Measurements from ENCODE around the gene LAP3. TPM values are rescaled to one million over a fixed set of nuclear protein-coding genes. Genes with fewer than 3 reads are reported as not detected.
"Not testable (repeated sequence)": the region's sequence is repeated elsewhere in the genome, so short reads cannot be mapped to it uniquely, and the experiment has no call there.

LAP3 gene
- polyA plus RNA-seq, 6 donors from 2014 or later: 33.4 to 54.5 (median 40.6) TPM

DNA sequence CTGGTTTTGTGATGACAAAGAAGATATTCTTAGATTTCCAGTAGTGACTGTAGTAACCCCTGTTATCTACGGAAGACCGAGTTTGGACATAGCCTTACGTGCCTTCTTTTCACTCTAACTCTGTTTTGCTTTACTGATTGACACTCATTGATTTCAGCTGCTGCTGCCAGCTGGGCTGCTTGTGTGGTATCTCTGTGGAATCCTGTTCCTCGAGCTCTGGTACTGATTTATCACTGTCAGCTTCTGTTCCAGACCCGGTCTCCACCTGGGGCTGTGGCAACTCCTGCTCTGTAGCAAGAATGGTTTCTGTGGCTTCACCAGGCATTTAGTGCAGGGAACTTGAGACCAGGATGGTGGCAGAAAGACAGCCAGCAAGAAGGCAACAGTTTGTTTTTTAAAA, 24.6 kb upstream of the LAP3 start:
- H3K36me3 Mint-ChIP-seq: no peaks in the 10 kb centered on the region
- ATAC-seq (ENCODE audit: low read depth in 2 of 2) (no peak), DNase-seq (no peak)
- no peak overlapping the region for H3K4me3 Mint-ChIP-seq
- H3K4me1 Mint-ChIP-seq: peaks cover 0 to 8% (median 4%) of the 10 kb centered on the region in 3 donors
- peaks cover 15 to 37% (median 20%) of the 10 kb centered on the region in 3 donors for H3K27me3 Mint-ChIP-seq
- H3K27ac Mint-ChIP-seq: no peak overlapping the region
- H3K9me3 Mint-ChIP-seq: no peaks in the 10 kb centered on the region

DNA sequence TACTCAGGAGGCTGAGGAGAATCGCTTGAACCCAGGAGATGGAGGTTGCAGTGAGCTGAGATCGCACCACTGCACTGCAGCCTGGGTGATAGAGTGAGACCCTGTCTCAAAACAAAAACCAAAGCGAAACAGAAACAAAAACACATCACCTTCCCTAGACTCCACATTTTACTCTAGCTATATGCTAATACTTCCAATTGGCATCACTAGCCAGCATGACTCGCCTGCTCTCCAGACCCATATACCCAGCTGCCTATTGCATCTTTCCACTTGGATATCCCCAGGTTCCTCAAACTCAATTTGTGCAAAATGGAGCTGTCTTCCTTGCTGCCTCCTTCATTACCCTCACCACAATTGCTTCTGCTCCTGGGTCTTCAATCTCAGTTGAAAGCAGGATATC, 22.4 kb upstream of the LAP3 start:
- H3K27me3 Mint-ChIP-seq: peaks cover 18 to 37% (median 20%) of the 10 kb centered on the region in 3 donors
- no peaks in the 10 kb centered on the region for H3K36me3 Mint-ChIP-seq
- no peak overlapping the region for H3K27ac Mint-ChIP-seq
- H3K4me1 Mint-ChIP-seq: peaks cover 0 to under 1% (median 0%) of the 10 kb centered on the region in 3 donors
- no peak for ATAC-seq (ENCODE audit: low read depth in 2 of 2)
- DNase-seq: no peak
- H3K9me3 Mint-ChIP-seq: no peaks in the 10 kb centered on the region
- H3K4me3 Mint-ChIP-seq: no peak overlapping the region

DNA sequence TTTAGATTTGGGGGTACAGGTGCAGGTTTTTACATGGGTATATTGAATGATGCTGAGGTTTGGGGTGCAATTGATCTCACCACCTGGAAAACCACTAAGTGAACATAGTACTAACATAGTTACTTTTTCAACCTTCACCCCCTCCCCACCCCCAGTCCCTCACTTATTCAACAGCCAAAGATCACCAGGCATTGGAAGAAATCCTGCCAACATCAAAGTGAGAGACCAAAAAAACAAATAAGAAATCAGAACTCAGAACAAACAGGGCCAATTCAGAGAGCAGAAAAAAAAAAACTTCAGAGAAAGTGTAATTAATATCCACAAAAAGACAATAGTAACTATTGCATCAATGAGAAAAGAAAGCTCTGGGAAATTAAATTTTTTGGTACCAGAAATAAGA, 20.5 kb upstream of the LAP3 start:
- no peaks in the 10 kb centered on the region for H3K36me3 Mint-ChIP-seq
- H3K4me1 Mint-ChIP-seq: no peaks in the 10 kb centered on the region
- no peak overlapping the region for H3K4me3 Mint-ChIP-seq
- H3K9me3 Mint-ChIP-seq: no peaks in the 10 kb centered on the region
- no peak for ATAC-seq (ENCODE audit: low read depth in 2 of 2)
- H3K27ac Mint-ChIP-seq: peak overlapping the region in 1 of 6 donors; percentile 29
- peaks cover 20 to 30% (median 20%) of the 10 kb centered on the region in 3 donors for H3K27me3 Mint-ChIP-seq
- DNase-seq: no peak

DNA sequence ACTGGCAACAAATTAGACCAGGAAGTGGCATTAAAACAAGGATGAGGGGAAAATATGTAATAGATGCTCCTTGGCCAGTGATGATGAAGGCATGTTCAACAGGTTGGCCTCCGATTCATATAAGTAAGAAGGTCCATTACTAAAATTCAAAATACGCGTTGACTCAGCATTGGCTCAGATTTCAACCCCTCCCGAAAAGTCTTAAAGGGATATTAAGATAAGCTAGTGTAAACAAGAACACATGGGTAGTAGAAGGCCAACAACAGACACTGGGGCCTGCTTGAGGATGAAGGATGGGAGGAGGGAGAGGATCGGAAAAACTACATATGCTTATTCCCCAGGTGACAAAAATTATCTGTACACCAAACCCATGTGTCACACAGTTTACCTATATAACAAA, 19.1 kb upstream of the LAP3 start:
- Mint-ChIP-seq H3K27me3 (peaks cover 16 to 33% (median 20%) of the 10 kb centered on the region in 3 donors), H3K4me1 (no peaks in the 10 kb centered on the region), H3K9me3 (no peaks in the 10 kb centered on the region), H3K36me3 (no peaks in the 10 kb centered on the region), H3K4me3 (no peak overlapping the region), H3K27ac (peak overlapping the region in 1 of 6 donors; percentile 62)
- ATAC-seq (ENCODE audit: low read depth in 2 of 2) (no peak), DNase-seq (no peak)

DNA sequence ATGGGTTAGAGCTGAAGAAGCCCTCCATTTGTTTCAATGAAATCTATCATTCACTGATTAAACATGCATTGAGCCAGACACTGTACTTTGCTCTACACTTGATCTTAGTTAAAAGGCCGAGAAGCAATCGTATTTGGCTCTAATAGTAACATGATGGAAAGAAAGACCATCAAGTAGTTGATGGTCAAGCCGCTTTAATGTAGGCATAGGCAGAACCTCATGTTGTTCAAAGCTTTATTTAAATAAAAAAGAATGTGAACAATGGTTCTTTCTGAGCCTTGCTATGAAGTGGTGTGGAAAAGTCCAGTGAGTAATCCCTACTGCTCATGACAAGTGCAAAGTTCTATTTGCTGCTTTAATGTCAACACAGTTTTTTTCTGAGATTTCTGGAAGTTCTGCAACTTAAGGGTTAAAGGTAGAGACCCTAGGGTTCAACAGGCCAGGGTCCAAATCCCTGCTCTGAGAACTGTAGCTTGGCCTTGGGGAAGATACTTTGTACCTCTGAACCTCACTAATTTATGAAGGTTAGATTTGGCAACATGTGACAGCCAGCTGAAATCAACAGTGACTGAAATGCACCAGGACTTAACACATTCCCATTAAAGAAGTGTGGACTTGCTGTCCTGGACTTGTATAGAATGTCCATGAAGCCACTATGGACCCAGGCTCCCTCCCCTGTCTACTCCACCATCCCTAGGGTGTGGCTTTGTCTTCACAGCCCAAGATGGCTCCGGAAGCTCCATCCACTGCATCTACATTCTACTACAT, 17.9 kb upstream of the LAP3 start:
- Mint-ChIP-seq H3K27me3 (peaks cover 9 to 33% (median 20%) of the 10 kb centered on the region in 3 donors), H3K9me3 (no peaks in the 10 kb centered on the region), H3K27ac (no peak overlapping the region), H3K36me3 (no peaks in the 10 kb centered on the region), H3K4me1 (no peaks in the 10 kb centered on the region), H3K4me3 (no peak overlapping the region)
- DNase-seq (no peak), ATAC-seq (ENCODE audit: low read depth in 2 of 2) (no peak)

DNA sequence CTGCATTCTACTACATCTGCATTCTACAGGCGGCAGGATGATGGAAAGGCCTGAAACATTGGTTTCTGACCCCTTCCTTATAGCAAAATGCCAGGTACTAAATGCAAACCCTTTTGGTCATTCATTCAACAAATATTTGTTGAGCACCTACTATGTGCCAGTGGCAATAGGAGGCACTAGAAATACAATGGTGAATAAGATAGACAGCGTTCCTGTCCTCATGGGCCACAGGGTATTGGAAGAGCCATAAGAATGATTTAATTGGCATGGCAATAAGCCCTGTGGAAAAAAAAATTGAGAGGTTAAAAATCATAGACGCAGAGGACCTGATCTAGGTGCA, 17.3 kb upstream of the LAP3 start:
- DNase-seq (no peak), ATAC-seq (ENCODE audit: low read depth in 2 of 2) (no peak)
- H3K27ac Mint-ChIP-seq: no peak overlapping the region
- no peak overlapping the region for H3K4me3 Mint-ChIP-seq
- peaks cover 7 to 31% (median 17%) of the 10 kb centered on the region in 3 donors for H3K27me3 Mint-ChIP-seq
- H3K9me3 Mint-ChIP-seq: no peaks in the 10 kb centered on the region
- no peaks in the 10 kb centered on the region for H3K36me3 Mint-ChIP-seq
- H3K4me1 Mint-ChIP-seq: no peaks in the 10 kb centered on the region

DNA sequence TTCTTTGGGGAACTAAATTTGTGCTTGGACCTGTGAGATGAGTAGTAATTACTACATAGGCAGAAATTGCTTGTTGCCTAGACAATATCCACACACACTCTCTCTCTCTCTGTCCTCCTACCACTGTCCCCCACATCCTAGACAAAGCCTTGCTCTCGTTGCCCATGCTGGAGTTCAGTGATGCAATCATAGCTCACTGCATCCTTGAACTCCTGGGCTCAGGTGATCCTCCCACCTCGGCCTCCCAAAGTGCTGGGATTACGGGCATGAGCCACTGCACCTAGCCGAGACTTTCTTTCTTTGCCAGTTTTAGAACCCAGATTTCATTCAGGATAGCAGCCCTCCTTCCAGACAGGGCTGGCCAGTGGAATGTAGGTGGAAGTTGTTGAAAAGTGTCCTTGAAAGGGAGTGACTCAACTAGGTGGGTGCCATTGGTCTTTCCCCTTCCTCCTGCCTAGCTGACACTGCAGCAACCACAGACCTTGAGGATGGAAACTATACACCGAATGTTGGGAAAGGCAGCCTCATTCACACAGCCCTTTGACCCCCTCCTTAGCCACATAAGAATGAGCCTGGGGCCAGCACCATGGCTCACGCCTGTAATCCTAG, 16.8 kb upstream of the LAP3 start:
- Mint-ChIP-seq H3K4me1 (no peaks in the 10 kb centered on the region), H3K36me3 (no peaks in the 10 kb centered on the region), H3K4me3 (no peak overlapping the region), H3K27me3 (peaks cover 2 to 27% (median 12%) of the 10 kb centered on the region in 3 donors), H3K27ac (no peak overlapping the region), H3K9me3 (no peaks in the 10 kb centered on the region)
- ATAC-seq (ENCODE audit: low read depth in 2 of 2): no peak
- DNase-seq: no peak

DNA sequence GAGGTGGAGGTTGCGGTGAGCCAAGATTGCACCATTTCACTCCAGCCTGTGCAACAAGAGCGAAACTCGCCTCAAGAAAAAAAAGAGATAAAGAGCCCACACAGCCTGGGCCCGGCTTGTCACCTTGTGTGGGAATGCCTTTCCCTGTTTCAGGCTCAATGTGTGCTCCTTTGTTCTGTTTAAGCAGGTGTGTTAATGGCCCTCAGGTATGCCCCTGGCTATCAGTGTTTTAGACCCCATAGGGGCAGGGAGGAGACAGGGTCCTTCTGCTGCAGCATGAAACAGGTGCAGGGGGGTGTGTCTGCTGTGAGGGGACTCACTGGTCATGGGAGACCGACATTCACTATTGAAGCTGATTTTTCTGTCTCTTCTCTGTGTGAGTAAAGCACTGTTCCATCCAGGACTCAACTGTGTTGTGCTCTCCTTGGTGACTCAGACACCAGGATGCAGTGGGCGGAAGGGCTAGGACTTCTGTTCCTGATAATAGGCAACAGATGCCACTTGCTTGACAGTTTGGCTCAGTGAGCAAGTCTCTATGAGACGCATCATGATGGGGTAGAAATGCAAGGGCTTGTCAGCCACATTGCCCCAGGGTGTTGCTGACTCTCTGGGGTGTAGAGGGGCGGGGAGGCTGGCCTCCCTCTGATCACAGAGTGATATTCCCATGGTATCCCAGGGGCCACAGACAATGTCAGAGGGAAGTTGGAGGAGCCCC, 15.6 kb upstream of the LAP3 start:
- ATAC-seq (ENCODE audit: low read depth in 2 of 2) (no peak), DNase-seq (no peak)
- no peak overlapping the region for H3K27ac Mint-ChIP-seq
- no peaks in the 10 kb centered on the region for H3K9me3 Mint-ChIP-seq
- peaks cover 0 to 20% (median 5%) of the 10 kb centered on the region in 3 donors for H3K27me3 Mint-ChIP-seq
- no peaks in the 10 kb centered on the region for H3K4me1 Mint-ChIP-seq
- H3K4me3 Mint-ChIP-seq: no peak overlapping the region
- no peaks in the 10 kb centered on the region for H3K36me3 Mint-ChIP-seq

DNA sequence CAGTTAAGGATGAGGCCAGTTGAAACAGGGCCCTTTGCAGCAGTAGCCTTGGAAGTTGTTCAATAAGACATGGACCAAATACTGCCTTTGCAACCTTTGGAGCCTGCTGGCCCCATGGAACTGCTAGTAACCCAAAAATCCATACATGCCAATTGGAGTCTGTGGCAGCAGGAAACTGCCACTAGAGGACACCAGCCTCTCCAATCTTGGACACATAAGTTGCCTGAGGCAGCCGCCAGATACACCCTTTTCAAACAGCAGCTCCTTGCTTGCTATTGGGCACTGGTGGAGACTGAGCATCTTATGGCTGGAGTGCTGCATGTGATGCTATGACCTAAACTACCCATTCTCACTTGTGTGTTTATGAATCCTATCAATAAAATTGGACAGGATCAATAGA, 14.8 kb upstream of the LAP3 start:
- Mint-ChIP-seq H3K4me1 (no peaks in the 10 kb centered on the region), H3K9me3 (no peaks in the 10 kb centered on the region), H3K36me3 (no peaks in the 10 kb centered on the region), H3K27me3 (peaks cover 0 to 16% (median 5%) of the 10 kb centered on the region in 3 donors), H3K27ac (no peak overlapping the region), H3K4me3 (no peak overlapping the region)
- DNase-seq (no peak), ATAC-seq (ENCODE audit: low read depth in 2 of 2) (no peak)

DNA sequence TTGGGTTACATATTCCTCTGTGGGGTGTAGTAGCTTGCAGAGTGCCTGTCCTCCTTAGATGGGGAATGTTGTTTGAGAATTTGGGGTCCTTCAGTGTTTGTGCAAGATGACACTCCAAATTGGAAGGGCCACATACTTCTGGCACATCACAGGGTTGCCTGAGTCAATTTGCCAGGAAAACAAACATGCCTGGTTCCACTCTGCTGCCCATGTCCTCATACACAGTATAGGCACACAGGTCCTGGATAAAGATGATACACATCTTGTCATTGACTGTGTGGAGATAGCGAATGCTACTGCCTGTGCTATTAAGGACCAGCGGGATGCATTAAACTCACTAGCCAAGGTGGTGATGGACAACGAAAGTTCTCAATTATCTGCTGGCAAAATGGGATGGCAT, 11.2 kb upstream of the LAP3 start:
- no peak for ATAC-seq (ENCODE audit: low read depth in 2 of 2)
- no peaks in the 10 kb centered on the region for H3K4me1 Mint-ChIP-seq
- no peak overlapping the region for H3K27ac Mint-ChIP-seq
- peaks cover 0 to 23% (median 0%) of the 10 kb centered on the region in 3 donors for H3K27me3 Mint-ChIP-seq
- H3K9me3 Mint-ChIP-seq: peaks cover 0 to 2% (median 0%) of the 10 kb centered on the region in 7 donors
- DNase-seq: no peak
- no peak overlapping the region for H3K4me3 Mint-ChIP-seq
- no peaks in the 10 kb centered on the region for H3K36me3 Mint-ChIP-seq

DNA sequence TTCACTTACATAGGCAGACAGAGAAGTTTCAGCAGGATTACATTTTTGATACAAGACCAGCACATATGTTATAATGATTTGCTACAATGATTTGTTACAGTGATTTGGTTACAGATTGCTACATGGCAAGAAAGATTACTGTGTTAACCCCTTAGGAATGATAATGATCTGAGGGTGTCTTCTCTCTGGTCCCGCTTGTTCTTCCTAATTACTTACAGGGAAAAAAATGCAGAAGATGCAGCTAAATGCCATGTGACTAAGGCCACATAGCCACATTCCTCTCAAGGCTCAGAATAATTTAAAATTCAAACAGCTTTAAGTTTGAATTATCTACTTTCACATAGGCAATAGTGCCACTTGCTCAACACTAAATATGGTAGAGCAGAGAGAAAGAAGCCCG, 9.7 kb upstream of the LAP3 start:
- Mint-ChIP-seq H3K4me3 (no peak overlapping the region), H3K4me1 (no peaks in the 10 kb centered on the region), H3K9me3 (peaks cover 0 to 2% (median 0%) of the 10 kb centered on the region in 7 donors), H3K36me3 (no peaks in the 10 kb centered on the region), H3K27me3 (peaks cover 0 to 17% (median 0%) of the 10 kb centered on the region in 3 donors), H3K27ac (no peak overlapping the region)
- ATAC-seq (ENCODE audit: low read depth in 2 of 2) (no peak), DNase-seq (no peak)

DNA sequence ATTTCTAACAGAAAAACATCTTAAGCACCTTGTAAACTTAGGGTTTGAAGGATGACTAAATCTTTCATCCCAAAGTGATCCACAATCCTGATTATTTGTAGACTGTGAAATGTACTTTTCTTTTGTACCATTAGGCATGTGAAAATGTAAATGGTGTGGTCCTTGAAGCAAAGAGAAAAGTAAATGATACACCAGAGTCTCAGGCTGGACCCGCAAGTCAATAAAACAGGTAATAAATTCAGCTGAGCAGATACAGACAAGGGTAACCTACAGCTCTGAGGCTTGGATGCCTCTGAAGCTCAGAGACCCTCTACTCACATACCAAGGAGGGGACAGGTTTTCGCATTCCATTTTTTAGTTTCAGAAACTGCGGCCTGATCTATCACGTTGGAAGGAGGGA, 2.8 kb upstream of the LAP3 start:
- DNase-seq (no peak), ATAC-seq (ENCODE audit: low read depth in 2 of 2) (no peak)
- no peaks in the 10 kb centered on the region for H3K9me3 Mint-ChIP-seq
- peak overlapping the region in 3 of 8 donors; percentile 33 to 41 (median 37) for H3K4me3 Mint-ChIP-seq
- no peaks in the 10 kb centered on the region for H3K27me3 Mint-ChIP-seq
- H3K27ac Mint-ChIP-seq: peak overlapping the region in 1 of 6 donors; percentile 42
- peaks cover 16 to 24% (median 23%) of the 10 kb centered on the region in 3 donors for H3K4me1 Mint-ChIP-seq
- no peaks in the 10 kb centered on the region for H3K36me3 Mint-ChIP-seq

DNA sequence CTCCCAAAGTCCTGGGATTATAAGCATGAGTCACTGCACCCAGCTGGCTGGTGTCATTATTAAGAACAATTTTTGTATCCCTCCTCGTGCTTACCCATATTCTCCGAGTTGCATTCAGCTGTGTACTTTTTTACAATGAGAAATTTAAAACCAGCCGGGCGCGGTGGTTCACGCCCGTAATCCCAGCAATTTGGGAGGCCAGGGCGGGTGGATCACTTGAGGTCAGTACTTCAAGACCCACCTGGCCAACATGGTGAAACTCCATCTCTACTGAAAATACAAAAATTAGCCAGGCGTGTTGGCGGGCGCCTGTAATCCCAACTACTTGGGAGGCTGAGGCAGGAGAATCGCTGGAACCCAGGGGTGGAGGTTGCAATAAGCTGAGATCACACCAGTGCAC, 1.8 kb upstream of the LAP3 start:
- ATAC-seq (ENCODE audit: low read depth in 2 of 2); H3K9me3 Mint-ChIP-seq; H3K27ac Mint-ChIP-seq; DNase-seq; H3K36me3 Mint-ChIP-seq; H3K27me3 Mint-ChIP-seq: not testable (repeated sequence)
- H3K4me3 Mint-ChIP-seq: peak overlapping the region in 1 of 8 donors; percentile 70
- peaks cover 16 to 26% (median 25%) of the 10 kb centered on the region in 3 donors for H3K4me1 Mint-ChIP-seq

All from naive B cell (primary cell).